ENCODE data around the gene PCSK1N. TPM values are rescaled to one million over a fixed set of nuclear protein-coding genes. Genes with fewer than 3 reads are reported as not detected.

Gene PCSK1N
- total RNA-seq, 4 donors from 2014 or later = 1.5 to 4.0 (median 3.4) TPM

- no peak for TF ChIP-seq CTCF (IDR thresholded peaks at IDR 0.05)
- TF ChIP-seq POLR2A (IDR thresholded peaks at IDR 0.05) = no peak
- Histone ChIP-seq H3K9me3 (no peaks in the 10 kb centered on the region), H3K36me3 (no peaks in the 10 kb centered on the region), H3K27me3 (no peaks in the 10 kb centered on the region), H3K27ac (no peak overlapping the region), H3K4me3 (replicated peaks in 1 of 3) (no peak overlapping the region), H3K4me1 (no peaks in the 10 kb centered on the region)
- DNase-seq = no peak
- WGBS, 2 donors = 58 to 77% methylated on average over 5 to 7 of the region's 7 CpGs
- intact Hi-C loops (cut with DNase I) = no loop called here
These were observed 45.8 kb downstream of the PCSK1N start for GRCh38 chrX:48789366-48790220.

- no peak overlapping the region for H3K4me3 ChIP-seq (replicated peaks in 1 of 3)
- H3K9me3 ChIP-seq = no peaks in the 10 kb centered on the region
- WGBS, 2 donors = 59 to 62% methylated on average over 14 to 17 of the region's 17 CpGs
- no peaks in the 10 kb centered on the region for H3K36me3 ChIP-seq
- no peak overlapping the region for H3K27ac ChIP-seq
- no peak for DNase-seq
- intact Hi-C loops (cut with DNase I) = no loop called here
- no peaks in the 10 kb centered on the region for H3K4me1 ChIP-seq
- no peaks in the 10 kb centered on the region for H3K27me3 ChIP-seq
- TF ChIP-seq POLR2A (IDR thresholded peaks at IDR 0.05) (no peak), CTCF (IDR thresholded peaks at IDR 0.05) (no peak)
These were observed 47.6 kb downstream of the PCSK1N start for GRCh38 chrX:48787505-48788443.

GRCh38 chrX:48786825-48787504, 48.4 kb downstream of the PCSK1N start:
- Histone ChIP-seq H3K36me3 (no peaks in the 10 kb centered on the region), H3K27ac (no peak overlapping the region), H3K27me3 (no peaks in the 10 kb centered on the region), H3K9me3 (no peaks in the 10 kb centered on the region), H3K4me3 (replicated peaks in 1 of 3) (no peak overlapping the region), H3K4me1 (no peaks in the 10 kb centered on the region)
- no peak for DNase-seq
- 75 to 77% methylated on average over 6 of the region's 6 CpGs for WGBS, 2 donors
- TF ChIP-seq POLR2A (IDR thresholded peaks at IDR 0.05) (no peak), CTCF (IDR thresholded peaks at IDR 0.05) (no peak)
- intact Hi-C loops (cut with DNase I) = no loop called here

- 77% methylated on average over 5 of the region's 7 CpGs; no CpG with 5 or more reads in 1 of the 2 donors for WGBS, 2 donors
- no peaks in the 10 kb centered on the region for H3K27me3 ChIP-seq
- no peak within 1 kb of the TSS for H3K4me3 ChIP-seq (replicated peaks in 1 of 3)
- no peak within 1 kb of the TSS for H3K27ac ChIP-seq
- no peak for DNase-seq
- no peak for TF ChIP-seq CTCF (IDR thresholded peaks at IDR 0.05)
- no peak for TF ChIP-seq POLR2A (IDR thresholded peaks at IDR 0.05)
- H3K9me3 ChIP-seq = no peaks in the 10 kb centered on the region
- H3K4me1 ChIP-seq = no peaks in the 10 kb centered on the region
- no peaks in the 10 kb centered on the region for H3K36me3 ChIP-seq
- intact Hi-C loops (cut with DNase I) = no loop called here
These were observed 49.0 kb downstream of the PCSK1N start, which contains the start of gene GATA1 for GRCh38 chrX:48786341-48786800. Gene GATA1 (plus strand): TSS chrX:48786590. CDS start chrX:48791110, 4,520 bp downstream.

Measured in thyroid gland (tissue), 4 donors.